ENCODE results near the gene CYS1. TPM values are rescaled to one million over a fixed set of nuclear protein-coding genes. Genes with fewer than 3 reads are reported as not detected.

CYS1 gene
- total and polyA plus RNA-seq, 7 experiments from 2014 or later = 1.3 TPM; not detected in 6

DNA sequence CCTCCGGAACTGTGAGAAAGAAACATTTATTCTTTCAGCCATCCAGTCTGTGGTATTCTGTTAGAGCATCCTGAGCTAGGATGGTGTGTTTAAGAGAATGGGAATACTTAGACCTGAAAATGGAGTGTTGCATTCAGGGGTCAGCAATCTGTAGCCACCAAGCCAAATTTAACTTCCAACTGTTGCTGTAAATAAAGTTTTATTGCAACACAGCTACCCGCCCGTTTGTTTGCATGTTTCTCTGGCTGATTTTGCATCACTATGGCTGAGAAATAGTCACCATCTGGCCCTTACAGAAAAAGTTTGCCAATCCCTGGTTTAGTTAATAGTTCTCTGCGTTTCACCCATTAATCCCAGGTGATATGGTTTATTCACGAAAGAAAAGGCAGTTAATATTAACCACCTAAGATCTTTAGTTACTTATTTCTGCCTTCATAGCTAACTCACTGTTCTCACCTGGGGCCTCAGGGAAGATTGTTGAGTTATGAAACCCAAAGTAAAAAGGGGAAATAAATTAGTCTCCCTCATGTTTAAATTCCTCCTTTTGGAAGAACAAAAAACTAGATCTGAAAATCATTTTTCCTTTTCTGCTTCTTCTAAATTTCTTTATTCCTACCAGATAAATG lies 9.5 kb upstream of the CYS1 start:
- Mint-ChIP-seq H3K27me3 (peaks cover 60 to 82% (median 63%) of the 10 kb centered on the region in 5 donors), H3K27ac (no peak overlapping the region), H3K9me3 (peaks cover 0 to 10% (median 4%) of the 10 kb centered on the region in 11 donors), H3K36me3 (peaks cover 0 to 5% (median 4%) of the 10 kb centered on the region in 5 donors), H3K4me1 (peaks cover 5 to 11% (median 7%) of the 10 kb centered on the region in 7 donors), H3K4me3 (no peak overlapping the region)
- CTCF ChIA-PET = no interaction called here
- POLR2A ChIA-PET = no interaction called here
- H3K4me3 ChIP-seq (ENCODE audit: low read length) = no peak overlapping the region
- no peak overlapping the region for H3K27ac ChIP-seq (ENCODE audit: low read depth, low read length)
- H3K4me1 ChIP-seq (ENCODE audit: control insufficient read depth in 2 of 2, insufficient read depth in 2 of 2, low read length in 2 of 2) = no peaks in the 10 kb centered on the region
- H3K36me3 ChIP-seq (ENCODE audit: control insufficient read depth in 2 of 3, insufficient read depth in 3 of 3, low read length in 3 of 3) = no peaks in the 10 kb centered on the region
- ATAC-seq = no peak
- intact Hi-C loops (cut with micrococcal nuclease) = no loop called here
- peaks cover 0 to 7% of the 10 kb centered on the region in 2 donors for H3K27me3 ChIP-seq (ENCODE audit: control insufficient read depth in 2 of 2, insufficient read depth in 2 of 2, low read length in 2 of 2)
- H3K9me3 ChIP-seq (ENCODE audit: control insufficient read depth in 2 of 3, low read length in 3 of 3) = no peaks in the 10 kb centered on the region
- no peak for DNase-seq

DNA sequence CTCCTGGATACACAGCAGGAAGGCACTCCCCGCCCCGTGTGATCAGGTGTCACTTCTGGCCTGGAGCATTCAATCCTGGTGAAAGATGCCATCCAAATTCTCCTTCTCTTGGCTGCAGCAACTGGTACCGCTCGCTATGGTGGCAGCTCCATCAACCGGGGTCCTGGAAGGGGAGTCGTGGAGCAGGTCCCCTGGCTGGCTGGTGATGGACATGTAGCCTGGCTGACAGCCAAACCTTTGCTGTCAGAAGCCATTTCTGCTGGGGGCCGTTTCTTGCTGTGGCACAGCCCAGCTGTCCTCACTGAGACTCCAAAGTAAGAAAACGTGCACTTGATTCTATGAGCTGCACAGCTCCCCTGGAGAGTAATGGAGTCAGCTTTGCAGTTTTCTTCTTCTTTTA lies 7.1 kb upstream of the CYS1 start:
- Histone ChIP-seq H3K4me3 (ENCODE audit: low read length) (no peak overlapping the region), H3K27me3 (ENCODE audit: control insufficient read depth in 2 of 2, insufficient read depth in 2 of 2, low read length in 2 of 2) (peaks cover 0 to 4% of the 10 kb centered on the region in 2 donors), H3K9me3 (ENCODE audit: control insufficient read depth in 2 of 3, low read length in 3 of 3) (no peaks in the 10 kb centered on the region), H3K27ac (ENCODE audit: low read depth, low read length) (no peak overlapping the region), H3K4me1 (ENCODE audit: control insufficient read depth in 2 of 2, insufficient read depth in 2 of 2, low read length in 2 of 2) (no peaks in the 10 kb centered on the region), H3K36me3 (ENCODE audit: control insufficient read depth in 2 of 3, insufficient read depth in 3 of 3, low read length in 3 of 3) (no peaks in the 10 kb centered on the region)
- Mint-ChIP-seq H3K27me3 (peaks cover 65 to 89% (median 67%) of the 10 kb centered on the region in 5 donors), H3K9me3 (peaks cover 0 to 6% (median 2%) of the 10 kb centered on the region in 11 donors), H3K27ac (no peak overlapping the region), H3K4me1 (peaks cover 5 to 11% (median 6%) of the 10 kb centered on the region in 7 donors), H3K4me3 (no peak overlapping the region), H3K36me3 (peaks cover 0 to 1% (median 0%) of the 10 kb centered on the region in 5 donors)
- intact Hi-C loops (cut with micrococcal nuclease) = no loop called here
- POLR2A ChIA-PET = no interaction called here
- DNase-seq (no peak), ATAC-seq (no peak)
- CTCF ChIA-PET = interaction anchor here (0.8 to 1.9 kb wide), 2 partner anchors 10 to 348 kb away, joined by 3 to 5 read pairs; no protein-coding TSS in a partner anchor

DNA sequence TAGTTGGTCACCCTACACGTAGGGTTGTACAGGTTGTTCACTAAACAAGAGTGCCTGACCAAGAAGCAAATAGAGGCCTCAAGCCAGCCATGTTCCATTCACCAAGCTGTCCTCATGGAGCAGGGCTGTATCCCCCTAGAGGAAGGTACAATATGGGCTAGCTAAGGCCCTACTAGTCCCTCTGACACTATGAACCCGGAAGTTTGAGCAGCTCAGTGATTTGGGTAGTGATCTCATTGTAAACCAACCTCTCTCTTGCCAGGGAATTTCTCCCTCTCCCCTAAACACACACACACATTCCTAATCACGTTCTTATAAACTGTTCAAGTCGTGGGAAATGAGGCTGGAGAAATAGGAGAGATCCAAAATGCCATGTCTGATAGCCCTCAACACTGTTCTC lies 6.7 kb upstream of the CYS1 start:
- CTCF ChIA-PET = interaction anchor here (0.8 to 1.9 kb wide), 2 partner anchors 10 to 348 kb away, joined by 3 to 5 read pairs; no protein-coding TSS in a partner anchor
- peaks cover 0 to 4% of the 10 kb centered on the region in 2 donors for H3K27me3 ChIP-seq (ENCODE audit: control insufficient read depth in 2 of 2, insufficient read depth in 2 of 2, low read length in 2 of 2)
- no peak overlapping the region for H3K4me3 Mint-ChIP-seq

DNA sequence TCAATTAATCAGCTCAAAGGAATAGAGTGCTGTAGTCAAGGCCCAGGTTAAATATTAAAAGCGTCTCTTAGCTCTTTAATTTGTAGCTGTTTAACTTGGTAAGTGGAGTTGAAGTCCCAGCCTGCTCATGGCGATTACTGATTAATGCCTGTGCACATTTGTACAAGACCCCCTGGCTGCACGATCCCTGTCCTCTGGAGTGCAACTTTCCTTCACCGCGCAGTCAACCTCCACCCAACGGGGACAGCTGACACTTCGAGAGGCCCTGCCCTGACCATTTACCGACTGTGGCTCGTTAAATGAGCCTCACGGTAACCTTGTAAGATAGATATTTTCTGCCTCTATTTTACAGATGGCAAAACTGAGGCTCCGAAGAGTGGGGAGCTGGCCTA lies 5.5 kb upstream of the CYS1 start:
- peaks cover 0 to 8% of the 10 kb centered on the region in 2 donors for H3K27me3 ChIP-seq (ENCODE audit: control insufficient read depth in 2 of 2, insufficient read depth in 2 of 2, low read length in 2 of 2)
- H3K36me3 Mint-ChIP-seq = no peaks in the 10 kb centered on the region
- peaks cover 7 to 9% of the 10 kb centered on the region in 2 donors for H3K4me1 ChIP-seq (ENCODE audit: control insufficient read depth in 2 of 2, insufficient read depth in 2 of 2, low read length in 2 of 2)
- H3K9me3 ChIP-seq (ENCODE audit: control insufficient read depth in 2 of 3, low read length in 3 of 3) = no peaks in the 10 kb centered on the region
- H3K27me3 Mint-ChIP-seq = peaks cover 66 to 94% (median 71%) of the 10 kb centered on the region in 5 donors
- DNase-seq = no peak
- no peak overlapping the region for H3K4me3 ChIP-seq (ENCODE audit: low read length)
- no peak for ATAC-seq
- CTCF ChIA-PET = interaction anchor here (0.6 to 1.2 kb wide), 2 partner anchors 13 to 524 kb away, joined by 3 to 4 read pairs; no protein-coding TSS in a partner anchor
- no peak overlapping the region for H3K27ac ChIP-seq (ENCODE audit: low read depth, low read length)
- peaks cover 6 to 12% (median 8%) of the 10 kb centered on the region in 7 donors for H3K4me1 Mint-ChIP-seq
- no peak overlapping the region for H3K27ac Mint-ChIP-seq
- POLR2A ChIA-PET = no interaction called here
- H3K4me3 Mint-ChIP-seq = no peak overlapping the region
- H3K36me3 ChIP-seq (ENCODE audit: control insufficient read depth in 2 of 3, insufficient read depth in 3 of 3, low read length in 3 of 3) = no peaks in the 10 kb centered on the region
- peaks cover 0 to 2% (median 0%) of the 10 kb centered on the region in 11 donors for H3K9me3 Mint-ChIP-seq
- intact Hi-C loops (cut with micrococcal nuclease) = no loop called here

More for the DNA sequence above, 6.7 kb upstream of the CYS1 start:
- Histone ChIP-seq H3K36me3 (ENCODE audit: control insufficient read depth in 2 of 3, insufficient read depth in 3 of 3, low read length in 3 of 3) (no peaks in the 10 kb centered on the region), H3K4me1 (ENCODE audit: control insufficient read depth in 2 of 2, insufficient read depth in 2 of 2, low read length in 2 of 2) (no peaks in the 10 kb centered on the region), H3K4me3 (ENCODE audit: low read length) (no peak overlapping the region), H3K27ac (ENCODE audit: low read depth, low read length) (no peak overlapping the region), H3K9me3 (ENCODE audit: control insufficient read depth in 2 of 3, low read length in 3 of 3) (no peaks in the 10 kb centered on the region)
- POLR2A ChIA-PET = no interaction called here
- peaks cover 62 to 88% (median 66%) of the 10 kb centered on the region in 5 donors for H3K27me3 Mint-ChIP-seq
- no peak for DNase-seq
- peaks cover 4 to 7% (median 6%) of the 10 kb centered on the region in 7 donors for H3K4me1 Mint-ChIP-seq
- no peak for ATAC-seq
- peaks cover 0 to 1% (median 0%) of the 10 kb centered on the region in 5 donors for H3K36me3 Mint-ChIP-seq
- intact Hi-C loops (cut with micrococcal nuclease) = no loop called here
- no peak overlapping the region for H3K27ac Mint-ChIP-seq
- peaks cover 0 to 2% (median under 1%) of the 10 kb centered on the region in 11 donors for H3K9me3 Mint-ChIP-seq

DNA sequence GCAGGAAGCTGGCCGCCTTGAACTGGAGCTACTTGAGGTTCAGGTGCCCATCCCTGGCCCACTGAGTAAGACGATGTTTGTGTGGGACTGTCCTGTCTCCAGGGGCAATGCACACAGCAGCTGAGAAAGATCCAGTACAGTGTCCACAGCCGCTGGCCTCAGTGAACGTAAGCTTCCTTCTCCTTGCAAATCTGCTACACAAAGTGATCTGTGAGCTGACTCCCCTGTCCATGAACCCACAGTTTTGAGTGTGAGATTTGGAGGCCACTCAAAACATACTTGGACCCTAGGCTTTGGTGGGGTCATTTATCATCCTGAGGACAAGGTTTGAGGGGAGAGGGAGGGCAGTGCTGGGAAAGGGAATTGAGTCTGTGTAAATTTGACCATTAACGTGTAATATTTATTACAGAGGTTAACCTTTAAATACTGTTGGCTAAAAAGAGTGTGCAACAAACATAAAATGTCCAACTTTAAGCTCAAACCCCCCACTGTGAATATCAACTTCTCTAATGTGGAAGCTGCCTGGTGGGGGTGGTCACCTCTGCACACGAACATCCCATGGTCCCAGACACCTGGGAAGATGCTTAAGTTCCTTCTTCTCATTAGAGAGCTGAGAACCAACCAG lies 4.9 kb upstream of the CYS1 start:
- Mint-ChIP-seq H3K27ac (no peak overlapping the region), H3K9me3 (peaks cover 0 to 2% (median 0%) of the 10 kb centered on the region in 11 donors), H3K27me3 (peaks cover 61 to 89% (median 69%) of the 10 kb centered on the region in 5 donors), H3K36me3 (no peaks in the 10 kb centered on the region), H3K4me3 (no peak overlapping the region), H3K4me1 (peaks cover 6 to 12% (median 8%) of the 10 kb centered on the region in 7 donors)
- DNase-seq (no peak), ATAC-seq (no peak)
- Histone ChIP-seq H3K4me1 (ENCODE audit: control insufficient read depth in 2 of 2, insufficient read depth in 2 of 2, low read length in 2 of 2) (peaks cover 9 to 11% of the 10 kb centered on the region in 2 donors), H3K27ac (ENCODE audit: low read depth, low read length) (no peak overlapping the region), H3K36me3 (ENCODE audit: control insufficient read depth in 2 of 3, insufficient read depth in 3 of 3, low read length in 3 of 3) (no peaks in the 10 kb centered on the region), H3K9me3 (ENCODE audit: control insufficient read depth in 2 of 3, low read length in 3 of 3) (no peaks in the 10 kb centered on the region), H3K4me3 (ENCODE audit: low read length) (no peak overlapping the region), H3K27me3 (ENCODE audit: control insufficient read depth in 2 of 2, insufficient read depth in 2 of 2, low read length in 2 of 2) (peaks cover 0 to 8% of the 10 kb centered on the region in 2 donors)
- POLR2A ChIA-PET = no interaction called here
- CTCF ChIA-PET = interaction anchor here (0.6 to 1.2 kb wide), 2 partner anchors 12 to 525 kb away, joined by 3 to 4 read pairs; no protein-coding TSS in a partner anchor
- intact Hi-C loops (cut with micrococcal nuclease) = no loop called here

DNA sequence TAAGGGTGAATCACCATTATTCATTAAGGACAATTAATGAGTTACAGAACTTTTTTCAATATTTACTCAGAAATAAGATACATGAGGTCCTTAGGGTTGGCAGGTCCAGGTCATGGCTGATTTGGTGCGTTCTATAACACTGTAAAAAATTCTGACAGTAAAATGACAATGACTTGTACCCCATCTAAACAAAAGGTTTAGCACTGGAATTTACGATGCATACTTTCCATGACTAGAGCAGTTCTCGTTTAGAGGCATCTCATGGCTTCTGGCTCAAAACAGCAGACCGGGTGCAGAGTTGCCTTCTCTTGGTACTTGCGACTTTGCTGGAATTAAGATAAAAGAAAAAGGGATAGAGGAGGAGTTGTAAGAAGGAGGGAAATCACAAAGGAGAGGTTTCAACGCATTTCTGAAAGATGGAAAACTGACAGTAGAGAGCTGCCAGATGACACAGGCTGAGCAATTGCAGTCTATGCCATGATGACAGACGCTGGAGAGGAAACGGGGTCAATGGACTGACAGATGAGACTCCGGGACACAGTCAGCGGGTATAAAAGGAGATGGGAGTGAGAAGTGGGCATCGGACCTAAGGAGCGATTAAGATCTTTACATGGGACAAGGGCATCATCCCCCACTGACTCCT lies 4.1 kb upstream of the CYS1 start:
- ChIA-PET POLR2A (no interaction called here), CTCF (interaction anchor here (1.2 kb wide), 1 partner anchor 12 kb away, joined by 4 read pairs; no protein-coding TSS in a partner anchor)
- Histone ChIP-seq H3K4me3 (ENCODE audit: low read length) (no peak overlapping the region), H3K27me3 (ENCODE audit: control insufficient read depth in 2 of 2, insufficient read depth in 2 of 2, low read length in 2 of 2) (peaks cover 0 to 8% of the 10 kb centered on the region in 2 donors), H3K9me3 (ENCODE audit: control insufficient read depth in 2 of 3, low read length in 3 of 3) (no peaks in the 10 kb centered on the region), H3K36me3 (ENCODE audit: control insufficient read depth in 2 of 3, insufficient read depth in 3 of 3, low read length in 3 of 3) (no peaks in the 10 kb centered on the region), H3K4me1 (ENCODE audit: control insufficient read depth in 2 of 2, insufficient read depth in 2 of 2, low read length in 2 of 2) (peaks cover 9 to 11% of the 10 kb centered on the region in 2 donors), H3K27ac (ENCODE audit: low read depth, low read length) (no peak overlapping the region)
- Mint-ChIP-seq H3K27me3 (peaks cover 55 to 80% (median 62%) of the 10 kb centered on the region in 5 donors), H3K36me3 (peaks cover 0 to under 1% (median 0%) of the 10 kb centered on the region in 5 donors), H3K9me3 (peaks cover 0 to 2% (median 0%) of the 10 kb centered on the region in 11 donors), H3K27ac (no peak overlapping the region), H3K4me3 (no peak overlapping the region), H3K4me1 (peaks cover 6 to 12% (median 9%) of the 10 kb centered on the region in 7 donors)
- ATAC-seq = no peak
- no peak for DNase-seq
- intact Hi-C loops (cut with micrococcal nuclease) = no loop called here

All from naive thymus-derived CD4-positive, alpha-beta T cell (primary cell).